Measurements from ENCODE around the gene ACD. TPM values are rescaled to one million over a fixed set of nuclear protein-coding genes. Genes with fewer than 3 reads are reported as not detected.
A peak's percentile ranks its signal among the peaks of the same experiment; 100 is the strongest.

Gene ACD
- total RNA-seq, 1 experiment from 2014 or later = 44.0 TPM

GRCh38 chr16:67665598-67665997 is 5.5 kb upstream of the ACD start:
- H3K27ac Mint-ChIP-seq (ENCODE audit: unreplicated experiment) = peak overlapping the region; percentile 1
- no peaks in the 10 kb centered on the region for H3K27me3 Mint-ChIP-seq (ENCODE audit: unreplicated experiment)
- peaks cover 60% of the 10 kb centered on the region for H3K36me3 Mint-ChIP-seq (ENCODE audit: insufficient read depth, unreplicated experiment)
- TF ChIP-seq CTCF (IDR thresholded peaks at IDR 0.05; ENCODE audit: unreplicated experiment) = no peak
- no peaks in the 10 kb centered on the region for H3K4me1 Mint-ChIP-seq (ENCODE audit: low read depth, unreplicated experiment)
- intact Hi-C loops (cut with micrococcal nuclease; ENCODE audit: unreplicated experiment) = loop anchor here (5.0 kb wide), 1 partner anchor 118 kb away; no protein-coding TSS in a partner anchor
- H3K4me3 Mint-ChIP-seq (ENCODE audit: low read depth, unreplicated experiment) = peak overlapping the region; percentile 88
- H3K9me3 Mint-ChIP-seq (ENCODE audit: low read depth, unreplicated experiment) = no peaks in the 10 kb centered on the region
- no peak for DNase-seq
- BruUV-seq (replicated peaks) = TSS peak; percentile 32
- CTCF ChIA-PET = interaction anchor here (0.9 to 4.1 kb wide), 3 partner anchors 54 to 144 kb away, joined by 3 to 31 read pairs (median 4); partner anchors contain the start of genes GFOD2, RANBP10 and TSNAXIP1

- no TSS peak for BruUV-seq (replicated peaks)
- no peaks in the 10 kb centered on the region for H3K9me3 Mint-ChIP-seq (ENCODE audit: low read depth, unreplicated experiment)
- H3K4me3 Mint-ChIP-seq (ENCODE audit: low read depth, unreplicated experiment) = no peak overlapping the region
- no peaks in the 10 kb centered on the region for H3K27me3 Mint-ChIP-seq (ENCODE audit: unreplicated experiment)
- H3K4me1 Mint-ChIP-seq (ENCODE audit: low read depth, unreplicated experiment) = no peaks in the 10 kb centered on the region
- intact Hi-C loops (cut with micrococcal nuclease; ENCODE audit: unreplicated experiment) = loop anchor here (5.0 kb wide), 1 partner anchor 118 kb away; no protein-coding TSS in a partner anchor
- H3K36me3 Mint-ChIP-seq (ENCODE audit: insufficient read depth, unreplicated experiment) = peaks cover 67% of the 10 kb centered on the region
- no peak overlapping the region for H3K27ac Mint-ChIP-seq (ENCODE audit: unreplicated experiment)
- no peak for TF ChIP-seq CTCF (IDR thresholded peaks at IDR 0.05; ENCODE audit: unreplicated experiment)
- CTCF ChIA-PET = interaction anchor here (0.9 to 2.1 kb wide), 2 partner anchors 142 to 144 kb away, joined by 3 to 7 read pairs; partner anchors contain the start of genes RANBP10 and TSNAXIP1
- DNase-seq = no peak
Observed at GRCh38 chr16:67664871-67665270, 4.8 kb upstream of the ACD start.

DNA sequence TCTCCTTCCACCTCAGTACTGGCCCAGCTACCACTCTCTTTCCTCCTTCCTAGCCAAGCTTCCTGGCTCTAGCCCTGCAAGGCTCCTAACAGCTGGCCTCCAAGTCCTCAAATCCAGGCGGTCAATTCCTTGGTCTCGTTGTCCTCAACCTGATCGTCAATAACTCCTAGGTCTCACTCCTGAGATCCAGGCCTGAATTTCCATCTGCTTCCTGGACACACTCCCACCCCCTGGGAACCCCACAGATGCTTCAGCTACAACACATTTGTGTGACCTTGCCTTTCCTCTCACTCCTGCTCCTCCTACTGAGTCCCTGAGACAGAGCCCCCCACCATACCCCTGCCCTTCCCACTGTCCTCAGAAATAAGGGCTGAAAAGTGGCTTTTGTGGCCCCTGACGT is 4.2 kb upstream of the ACD start:
- Mint-ChIP-seq H3K27ac (ENCODE audit: unreplicated experiment) (no peak overlapping the region), H3K9me3 (ENCODE audit: low read depth, unreplicated experiment) (no peaks in the 10 kb centered on the region), H3K4me1 (ENCODE audit: low read depth, unreplicated experiment) (no peaks in the 10 kb centered on the region), H3K36me3 (ENCODE audit: insufficient read depth, unreplicated experiment) (peaks cover 74% of the 10 kb centered on the region), H3K27me3 (ENCODE audit: unreplicated experiment) (no peaks in the 10 kb centered on the region), H3K4me3 (ENCODE audit: low read depth, unreplicated experiment) (no peak overlapping the region)
- BruUV-seq (replicated peaks) = no TSS peak
- no peak for DNase-seq
- intact Hi-C loops (cut with micrococcal nuclease; ENCODE audit: unreplicated experiment) = no loop called here
- CTCF ChIA-PET = interaction anchor here (2.1 kb wide), 1 partner anchor 143 kb away, joined by 7 read pairs; no protein-coding TSS in a partner anchor
- no peak for TF ChIP-seq CTCF (IDR thresholded peaks at IDR 0.05; ENCODE audit: unreplicated experiment)

GRCh38 chr16:67663877-67664222 is 3.8 kb upstream of the ACD start:
- no TSS peak for BruUV-seq (replicated peaks)
- Mint-ChIP-seq H3K4me1 (ENCODE audit: low read depth, unreplicated experiment) (no peaks in the 10 kb centered on the region), H3K4me3 (ENCODE audit: low read depth, unreplicated experiment) (no peak overlapping the region), H3K27ac (ENCODE audit: unreplicated experiment) (no peak overlapping the region), H3K27me3 (ENCODE audit: unreplicated experiment) (no peaks in the 10 kb centered on the region), H3K9me3 (ENCODE audit: low read depth, unreplicated experiment) (no peaks in the 10 kb centered on the region), H3K36me3 (ENCODE audit: insufficient read depth, unreplicated experiment) (peaks cover 75% of the 10 kb centered on the region)
- intact Hi-C loops (cut with micrococcal nuclease; ENCODE audit: unreplicated experiment) = no loop called here
- CTCF ChIA-PET = interaction anchor here (2.1 kb wide), 1 partner anchor 143 kb away, joined by 7 read pairs; no protein-coding TSS in a partner anchor
- no peak for DNase-seq
- TF ChIP-seq CTCF (IDR thresholded peaks at IDR 0.05; ENCODE audit: unreplicated experiment) = no peak

Measured in Calu3 (cell line).